Peyer's patch (tissue), 4 donors: ENCODE measurements around the gene NOC3L. TPM values are rescaled to one million over a fixed set of nuclear protein-coding genes. Genes with fewer than 3 reads are reported as not detected.

Experiments used
- DNase-seq, 3 donors: peaks; one replicate each; pipeline ENCODE4 v3.0.0-alpha.2; 2017 to 2019
- H3K27ac ChIP-seq, 4 donors: fragments of 200-600 bp; sonication (generic); one replicate each; pipeline ENCODE4 v1.5.1; 2016 to 2019
- H3K27me3 ChIP-seq, 2 donors: fragments of 200-600 bp; sonication (generic); one replicate each; pipeline ENCODE4 v1.5.1; 2019
- H3K36me3 ChIP-seq, 3 donors: fragments of 200-600 bp; sonication (generic); one replicate each; pipeline ENCODE4 v1.5.1; 2016 to 2019
- H3K4me1 ChIP-seq, 4 donors: fragments of 200-600 bp; sonication (generic); one replicate each; pipeline ENCODE4 v1.5.1; 2016 to 2019
- H3K4me3 ChIP-seq, 4 donors: fragments of 200-600 bp; sonication (generic); 1 replicate in 3 of 4; 2 replicates in 1 of 4; pipeline ENCODE4 v1.5.1; 2016 to 2019; ENCODE audit warnings: mild to moderate bottlenecking in 1 of 4
- H3K9me3 ChIP-seq, 4 donors: fragments of 200-600 bp; sonication (generic); one replicate each; pipeline ENCODE4 v1.5.1; 2016 to 2019; ENCODE audit warnings: mild to moderate bottlenecking in 1 of 4
- POLR2A ChIP-seq, 2 donors: fragments of 450-650 bp; IDR thresholded peaks; one replicate each; pipeline ENCODE4 v1.5.1; 2017; ENCODE audit warnings: antibody characterized with exemption in 2 of 2, mild to moderate bottlenecking in 2 of 2, moderate library complexity in 2 of 2
- total RNA-seq, 4 donors: library from RNA; depleted of rRNA; stranded (reverse); fragments of >200 nt; gene quantifications; one replicate each; pipeline ENCODE4 v1.1.0, GENCODE V29; 2016
- TF ChIP-seq, protein P1 (sequence below), 6 experiments: fragments of 450-650 bp in 4 of 6; fragments of 200-600 bp in 2 of 6; sonication (generic) in 1 of 6; IDR thresholded peaks; one replicate each; pipeline ENCODE4 v1.5.1; 2017 to 2019; ENCODE audit warnings: antibody characterized with exemption in 6 of 6, mild to moderate bottlenecking in 3 of 6, moderate library complexity in 1 of 6

Gene NOC3L
- total RNA-seq, 4 donors from 2014 or later, result 6.1 to 23.1 (median 9.2) TPM

GRCh38 chr10:94349327-94349726, 13.4 kb downstream of the NOC3L start:
- no peak overlapping the region for H3K4me3 ChIP-seq

GRCh38 chr10:94344522-94345122, 18.1 kb downstream of the NOC3L start:
- H3K4me1 ChIP-seq, result no peaks in the 10 kb centered on the region
- no peak for DNase-seq
- H3K36me3 ChIP-seq, result peaks cover 0 to 32% (median under 1%) of the 10 kb centered on the region in 3 donors
- no peaks in the 10 kb centered on the region for H3K27me3 ChIP-seq
- H3K4me3 ChIP-seq, result no peak overlapping the region
- TF ChIP-seq, protein P1, sequence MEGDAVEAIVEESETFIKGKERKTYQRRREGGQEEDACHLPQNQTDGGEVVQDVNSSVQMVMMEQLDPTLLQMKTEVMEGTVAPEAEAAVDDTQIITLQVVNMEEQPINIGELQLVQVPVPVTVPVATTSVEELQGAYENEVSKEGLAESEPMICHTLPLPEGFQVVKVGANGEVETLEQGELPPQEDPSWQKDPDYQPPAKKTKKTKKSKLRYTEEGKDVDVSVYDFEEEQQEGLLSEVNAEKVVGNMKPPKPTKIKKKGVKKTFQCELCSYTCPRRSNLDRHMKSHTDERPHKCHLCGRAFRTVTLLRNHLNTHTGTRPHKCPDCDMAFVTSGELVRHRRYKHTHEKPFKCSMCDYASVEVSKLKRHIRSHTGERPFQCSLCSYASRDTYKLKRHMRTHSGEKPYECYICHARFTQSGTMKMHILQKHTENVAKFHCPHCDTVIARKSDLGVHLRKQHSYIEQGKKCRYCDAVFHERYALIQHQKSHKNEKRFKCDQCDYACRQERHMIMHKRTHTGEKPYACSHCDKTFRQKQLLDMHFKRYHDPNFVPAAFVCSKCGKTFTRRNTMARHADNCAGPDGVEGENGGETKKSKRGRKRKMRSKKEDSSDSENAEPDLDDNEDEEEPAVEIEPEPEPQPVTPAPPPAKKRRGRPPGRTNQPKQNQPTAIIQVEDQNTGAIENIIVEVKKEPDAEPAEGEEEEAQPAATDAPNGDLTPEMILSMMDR (IDR thresholded peaks at IDR 0.05), result no peak
- no peak for TF ChIP-seq POLR2A (IDR thresholded peaks at IDR 0.05)
- H3K9me3 ChIP-seq, result no peaks in the 10 kb centered on the region
- peak overlapping the region in 1 of 4 donors; percentile 6 for H3K27ac ChIP-seq

More at GRCh38 chr10:94349327-94349726, 13.4 kb downstream of the NOC3L start:
- TF ChIP-seq, protein P1 (IDR thresholded peaks at IDR 0.05), result no peak
- no peak for TF ChIP-seq POLR2A (IDR thresholded peaks at IDR 0.05)
- Histone ChIP-seq H3K9me3 (no peaks in the 10 kb centered on the region), H3K27ac (no peak overlapping the region), H3K4me1 (no peaks in the 10 kb centered on the region), H3K36me3 (peaks cover 0 to 54% (median 0%) of the 10 kb centered on the region in 3 donors), H3K27me3 (no peaks in the 10 kb centered on the region)
- no peak for DNase-seq

DNA sequence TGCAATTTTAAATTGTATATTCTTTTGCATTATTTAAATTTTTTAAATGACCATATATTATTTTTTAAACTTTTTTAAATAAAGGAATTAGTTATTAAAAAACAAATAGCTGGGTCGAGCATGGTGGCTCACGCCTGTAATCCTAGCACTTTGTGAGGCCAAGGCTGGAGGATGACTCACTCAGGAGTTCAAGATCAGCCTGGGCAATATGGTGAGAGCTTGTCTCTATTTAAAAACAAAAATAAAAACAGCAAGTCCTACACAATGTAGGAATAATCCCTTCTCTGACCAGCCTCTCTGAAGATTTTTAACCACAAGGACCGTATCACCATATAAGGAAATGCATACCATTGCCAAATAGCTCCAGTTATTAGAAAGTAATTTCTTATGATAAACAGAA, 19.6 kb downstream of the NOC3L start:
- H3K4me3 ChIP-seq, result no peak overlapping the region
- no peaks in the 10 kb centered on the region for H3K9me3 ChIP-seq
- no peak for TF ChIP-seq POLR2A (IDR thresholded peaks at IDR 0.05)
- TF ChIP-seq, protein P1 (IDR thresholded peaks at IDR 0.05), result no peak
- no peak for DNase-seq
- peaks cover 0 to 40% (median 2%) of the 10 kb centered on the region in 3 donors for H3K36me3 ChIP-seq
- no peaks in the 10 kb centered on the region for H3K4me1 ChIP-seq
- H3K27ac ChIP-seq, result no peak overlapping the region
- H3K27me3 ChIP-seq, result no peaks in the 10 kb centered on the region

DNA sequence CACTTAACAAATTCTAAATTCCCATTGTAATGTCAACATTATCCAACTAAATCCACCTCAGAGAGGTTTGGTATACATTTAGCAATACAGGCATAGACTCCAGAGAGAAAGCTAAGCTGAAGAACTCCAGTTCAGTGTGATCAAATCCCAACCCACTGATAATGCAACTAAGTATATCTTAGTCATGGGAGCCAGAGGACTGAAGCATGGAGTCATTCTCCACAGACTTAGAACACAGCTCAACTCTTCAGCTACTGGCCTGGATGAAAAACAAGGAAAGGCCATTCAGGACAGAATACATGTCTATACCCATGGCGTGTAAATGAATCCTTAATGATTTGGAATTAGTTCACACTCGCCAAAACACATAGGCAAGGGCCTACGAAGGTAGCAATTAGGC, 27.9 kb downstream of the NOC3L start:
- no peaks in the 10 kb centered on the region for H3K4me1 ChIP-seq
- DNase-seq, result no peak
- peaks cover 0 to 78% (median 2%) of the 10 kb centered on the region in 3 donors for H3K36me3 ChIP-seq
- TF ChIP-seq, protein P1 (IDR thresholded peaks at IDR 0.05), result no peak
- no peak for TF ChIP-seq POLR2A (IDR thresholded peaks at IDR 0.05)
- H3K27ac ChIP-seq, result no peak overlapping the region
- H3K4me3 ChIP-seq, result no peak overlapping the region
- no peaks in the 10 kb centered on the region for H3K9me3 ChIP-seq
- H3K27me3 ChIP-seq, result no peaks in the 10 kb centered on the region

DNA sequence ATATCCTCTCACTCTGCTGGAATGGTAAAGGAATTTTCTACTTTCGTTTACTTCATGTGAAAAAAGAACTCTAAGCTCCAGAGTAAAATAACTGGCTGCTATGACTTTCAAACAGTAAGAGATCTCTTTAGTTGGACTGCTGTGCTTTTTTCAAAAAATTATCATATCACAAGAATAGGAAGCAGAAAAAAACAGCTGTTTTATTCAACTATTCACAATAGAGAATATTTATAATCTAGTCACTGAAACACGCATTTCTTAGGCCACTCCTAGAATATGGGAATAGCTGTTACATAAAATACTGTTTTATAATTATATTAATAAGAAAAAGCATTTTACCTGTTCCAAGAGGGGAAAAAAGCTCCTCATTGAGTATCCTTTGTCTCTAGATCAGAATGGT, 29.7 kb downstream of the NOC3L start:
- peaks cover 0 to 67% (median 0%) of the 10 kb centered on the region in 3 donors for H3K36me3 ChIP-seq

DNA sequence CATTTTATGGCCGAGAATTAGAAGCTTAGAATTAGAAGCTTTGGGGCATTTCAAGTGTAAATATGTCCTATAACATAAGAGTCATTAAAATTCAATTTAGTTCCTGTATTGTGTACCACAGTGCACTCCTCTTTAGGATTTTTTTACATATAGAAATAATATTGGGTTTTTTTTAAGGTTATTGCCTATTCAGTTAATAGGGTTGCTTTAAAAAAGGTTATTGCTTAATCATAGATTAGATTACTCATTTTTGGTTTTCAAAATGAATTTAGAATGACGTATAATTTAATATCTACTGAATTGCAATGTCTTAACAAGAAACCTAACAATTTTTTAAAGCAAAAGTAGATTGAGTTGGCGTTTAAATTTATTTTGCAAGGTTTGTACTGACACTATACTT, 34.1 kb downstream of the NOC3L start:
- DNase-seq, result no peak
- Histone ChIP-seq H3K4me3 (no peak overlapping the region), H3K4me1 (no peaks in the 10 kb centered on the region), H3K9me3 (no peaks in the 10 kb centered on the region), H3K27ac (no peak overlapping the region), H3K36me3 (peaks cover 0 to 55% (median 0%) of the 10 kb centered on the region in 3 donors), H3K27me3 (no peaks in the 10 kb centered on the region)
- no peak for TF ChIP-seq POLR2A (IDR thresholded peaks at IDR 0.05)
- TF ChIP-seq, protein P1 (IDR thresholded peaks at IDR 0.05), result no peak

More for the DNA sequence above, 29.7 kb downstream of the NOC3L start:
- Histone ChIP-seq H3K9me3 (no peaks in the 10 kb centered on the region), H3K4me3 (no peak overlapping the region), H3K27ac (no peak overlapping the region), H3K27me3 (no peaks in the 10 kb centered on the region), H3K4me1 (no peaks in the 10 kb centered on the region)
- TF ChIP-seq POLR2A (IDR thresholded peaks at IDR 0.05), result no peak
- DNase-seq, result no peak
